ENCODE results near the gene TCTN1.

TCTN1 gene

DNA sequence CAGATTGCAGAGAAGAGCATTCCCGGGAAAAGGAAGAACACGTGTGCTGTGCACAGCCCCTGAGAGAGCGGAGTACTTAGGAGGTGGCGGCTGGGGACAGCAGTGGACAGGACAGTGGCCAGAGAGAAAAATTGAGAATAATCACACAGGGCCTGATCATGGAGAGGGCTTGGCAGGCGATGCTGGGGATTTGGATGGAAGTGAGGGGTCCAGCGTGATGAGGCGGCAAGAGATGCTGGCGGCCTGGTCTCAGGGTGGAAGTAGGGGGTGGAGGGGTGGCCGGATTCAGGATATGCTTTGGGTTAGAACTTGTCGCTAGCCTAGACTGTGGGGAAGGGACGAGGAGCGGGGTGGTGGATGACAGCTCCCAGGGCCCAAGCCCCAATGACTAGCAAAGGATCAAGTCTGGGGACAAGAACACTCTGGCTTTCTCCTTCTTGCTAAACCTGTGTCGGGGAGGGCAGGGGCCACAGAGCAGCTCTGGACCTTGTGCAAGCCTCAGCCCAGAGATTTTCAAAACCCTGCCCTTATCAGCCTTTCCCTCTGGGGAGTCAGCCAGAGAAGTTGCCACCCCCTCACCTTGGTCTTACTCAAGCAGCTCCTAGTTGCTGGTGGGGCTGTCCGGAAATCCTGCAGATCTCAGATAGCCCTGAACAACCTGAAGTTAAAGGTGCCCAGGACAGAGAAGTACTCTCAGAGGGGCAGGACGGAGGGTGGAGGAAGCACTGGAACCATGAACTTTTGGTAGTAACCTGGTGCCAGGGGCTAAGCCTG, 73.7 kb downstream of the TCTN1 start:
- Histone ChIP-seq H3K27ac (peak overlapping the region; percentile 95), H3K4me1 (ENCODE audit: control insufficient read depth in 1 of 2, insufficient read depth in 1 of 2, low read depth in 1 of 2, low read length in 1 of 2) (peaks cover 60 to 70% of the 10 kb centered on the region in 2 experiments), H3K27me3 (peaks cover 37% of the 10 kb centered on the region), H3K9me3 (no peaks in the 10 kb centered on the region), H3K36me3 (peaks cover 7% of the 10 kb centered on the region), H3K4me3 (ENCODE audit: low read depth in 1 of 2, low read length in 1 of 2) (peak overlapping the region; percentile 88 to 89)
- TF ChIP-seq, protein P1, sequence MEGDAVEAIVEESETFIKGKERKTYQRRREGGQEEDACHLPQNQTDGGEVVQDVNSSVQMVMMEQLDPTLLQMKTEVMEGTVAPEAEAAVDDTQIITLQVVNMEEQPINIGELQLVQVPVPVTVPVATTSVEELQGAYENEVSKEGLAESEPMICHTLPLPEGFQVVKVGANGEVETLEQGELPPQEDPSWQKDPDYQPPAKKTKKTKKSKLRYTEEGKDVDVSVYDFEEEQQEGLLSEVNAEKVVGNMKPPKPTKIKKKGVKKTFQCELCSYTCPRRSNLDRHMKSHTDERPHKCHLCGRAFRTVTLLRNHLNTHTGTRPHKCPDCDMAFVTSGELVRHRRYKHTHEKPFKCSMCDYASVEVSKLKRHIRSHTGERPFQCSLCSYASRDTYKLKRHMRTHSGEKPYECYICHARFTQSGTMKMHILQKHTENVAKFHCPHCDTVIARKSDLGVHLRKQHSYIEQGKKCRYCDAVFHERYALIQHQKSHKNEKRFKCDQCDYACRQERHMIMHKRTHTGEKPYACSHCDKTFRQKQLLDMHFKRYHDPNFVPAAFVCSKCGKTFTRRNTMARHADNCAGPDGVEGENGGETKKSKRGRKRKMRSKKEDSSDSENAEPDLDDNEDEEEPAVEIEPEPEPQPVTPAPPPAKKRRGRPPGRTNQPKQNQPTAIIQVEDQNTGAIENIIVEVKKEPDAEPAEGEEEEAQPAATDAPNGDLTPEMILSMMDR (IDR thresholded peaks at IDR 0.05), result no peak

DNA sequence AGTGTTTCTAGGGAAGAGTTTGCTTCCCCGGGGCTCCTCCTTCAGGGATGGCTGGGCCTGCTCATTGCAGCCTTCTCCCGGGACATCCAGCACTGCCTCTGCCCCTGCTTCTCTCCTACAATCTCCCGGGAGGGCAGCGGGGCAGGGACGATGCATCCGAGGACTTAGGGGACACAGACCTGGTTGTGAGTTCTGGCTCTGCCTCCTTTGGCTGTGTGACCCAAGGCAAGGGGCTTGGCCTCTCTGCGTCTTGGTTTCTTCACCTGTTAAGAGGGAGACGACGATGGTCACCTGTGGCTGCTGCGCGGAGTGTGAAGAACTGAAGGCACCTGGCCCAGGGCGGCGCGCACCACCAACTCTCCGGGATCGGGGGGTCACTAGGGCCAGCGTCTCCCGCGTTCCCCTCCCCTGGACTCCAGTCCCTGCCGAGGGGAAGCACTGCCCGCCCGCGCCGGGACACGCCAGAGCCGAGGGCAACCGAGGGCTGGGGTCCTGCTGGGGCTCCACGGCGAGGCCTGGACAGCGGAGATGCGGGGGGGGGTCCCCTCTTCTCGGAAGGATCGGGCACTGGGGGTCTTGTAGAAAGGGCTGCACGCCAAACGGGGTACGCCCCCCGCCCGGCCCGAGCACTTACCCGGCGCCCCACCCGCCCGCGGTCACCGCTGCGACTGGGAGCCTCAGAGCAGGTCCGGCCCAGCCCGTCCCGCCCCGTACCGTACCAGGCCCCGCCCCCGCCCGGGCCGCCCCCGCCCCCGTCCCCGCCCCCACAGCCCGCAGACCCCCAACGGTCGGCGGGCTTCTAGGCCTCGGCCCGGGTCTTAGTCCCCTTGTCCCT, 74.7 kb downstream of the TCTN1 start, which contains the start of gene HVCN1:
HVCN1 (minus strand) TSS at position 670 of the 835 bp plus-strand sequence. CDS start 5,870 bp downstream, outside the sequence.
- H3K36me3 ChIP-seq, result no peaks in the 10 kb centered on the region
- no peaks in the 10 kb centered on the region for H3K9me3 ChIP-seq
- peaks cover 33% of the 10 kb centered on the region for H3K27me3 ChIP-seq
- peak within 1 kb of the TSS; percentile 95 for H3K27ac ChIP-seq
- TF ChIP-seq, protein P1 (IDR thresholded peaks at IDR 0.05), result peak; percentile 20
- peak within 1 kb of the TSS; percentile 88 to 89 for H3K4me3 ChIP-seq (ENCODE audit: low read depth in 1 of 2, low read length in 1 of 2)
- peaks cover 71 to 81% of the 10 kb centered on the region in 2 experiments for H3K4me1 ChIP-seq (ENCODE audit: control insufficient read depth in 1 of 2, insufficient read depth in 1 of 2, low read depth in 1 of 2, low read length in 1 of 2)

DNA sequence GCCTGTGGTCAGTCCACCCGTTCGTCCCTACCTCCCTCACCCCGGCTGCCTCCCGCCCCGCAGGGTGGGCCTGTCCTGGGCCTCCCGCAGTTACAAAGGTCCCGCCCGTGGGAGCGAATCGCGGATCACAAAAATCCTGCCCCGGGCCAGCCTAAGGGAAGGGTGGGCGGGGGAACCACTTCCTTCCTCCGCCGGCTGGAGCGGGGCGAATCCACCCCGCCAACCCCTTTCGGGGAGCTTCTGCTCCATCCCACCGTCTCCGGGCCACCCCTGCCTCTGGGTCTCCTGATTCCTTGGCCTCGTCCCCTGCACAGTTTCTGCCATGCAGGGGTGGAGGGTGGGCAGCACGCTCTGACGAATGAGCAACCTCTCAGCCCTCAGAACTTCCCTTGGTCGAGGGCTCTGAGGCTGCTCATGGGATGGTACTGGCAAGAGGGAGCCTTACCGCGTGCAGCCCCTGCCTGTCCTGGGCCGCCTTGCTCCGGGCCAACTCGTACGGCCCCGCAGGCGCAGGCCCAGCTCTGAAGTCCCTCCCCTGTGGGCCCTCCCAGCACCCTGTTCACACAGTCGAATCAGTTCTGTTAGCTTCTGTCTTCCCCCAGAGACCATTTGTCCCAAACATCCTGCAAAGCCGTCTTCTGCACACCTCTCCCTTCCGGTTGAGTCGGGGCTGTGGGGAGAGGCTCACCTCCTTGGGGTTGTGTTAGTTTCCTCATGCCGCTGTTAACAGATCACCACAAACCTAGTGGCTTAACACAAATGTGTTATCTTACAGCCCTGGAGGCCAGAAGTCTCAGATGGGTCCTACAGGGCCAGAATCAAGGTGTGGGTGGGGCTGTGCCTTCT, 75.6 kb downstream of the TCTN1 start:
- H3K27me3 ChIP-seq, result peaks cover 33% of the 10 kb centered on the region
- H3K4me1 ChIP-seq (ENCODE audit: control insufficient read depth in 1 of 2, insufficient read depth in 1 of 2, low read depth in 1 of 2, low read length in 1 of 2), result peaks cover 79 to 90% of the 10 kb centered on the region in 2 experiments
- peak overlapping the region; percentile 88 to 89 for H3K4me3 ChIP-seq (ENCODE audit: low read depth in 1 of 2, low read length in 1 of 2)
- H3K27ac ChIP-seq, result peak overlapping the region; percentile 95
- TF ChIP-seq, protein P1 (IDR thresholded peaks at IDR 0.05), result no peak
- H3K36me3 ChIP-seq, result no peaks in the 10 kb centered on the region
- no peaks in the 10 kb centered on the region for H3K9me3 ChIP-seq

DNA sequence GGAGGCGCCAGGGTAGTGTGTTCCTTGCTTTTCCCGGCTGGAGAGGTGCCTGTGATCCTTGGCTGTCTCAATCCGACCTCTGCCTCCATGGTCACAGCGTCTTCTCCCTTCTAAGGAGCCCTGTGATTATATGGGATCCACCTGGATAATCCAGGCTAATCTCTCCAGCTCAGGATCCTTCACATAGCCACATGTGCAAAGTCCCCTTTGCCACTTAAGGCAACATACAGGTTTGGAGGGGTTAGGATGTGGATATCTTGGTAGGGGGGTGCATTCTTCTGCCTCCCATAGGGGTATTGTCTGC, 76.2 kb downstream of the TCTN1 start:
- H3K9me3 ChIP-seq, result no peaks in the 10 kb centered on the region
- no peaks in the 10 kb centered on the region for H3K36me3 ChIP-seq
- peak overlapping the region in 1 of 2 experiments; percentile 88 for H3K4me3 ChIP-seq (ENCODE audit: low read depth in 1 of 2, low read length in 1 of 2)
- peaks cover 33% of the 10 kb centered on the region for H3K27me3 ChIP-seq
- H3K27ac ChIP-seq, result peak overlapping the region; percentile 95
- H3K4me1 ChIP-seq (ENCODE audit: control insufficient read depth in 1 of 2, insufficient read depth in 1 of 2, low read depth in 1 of 2, low read length in 1 of 2), result peaks cover 85 to 94% of the 10 kb centered on the region in 2 experiments
- TF ChIP-seq, protein P1 (IDR thresholded peaks at IDR 0.05), result no peak

GRCh38 chr12:110693731-110694130, 79.8 kb downstream of the TCTN1 start:
- TF ChIP-seq, protein P1 (IDR thresholded peaks at IDR 0.05), result no peak

More at GRCh38 chr12:110693731-110694130, 79.8 kb downstream of the TCTN1 start:
- H3K27me3 ChIP-seq, result no peaks in the 10 kb centered on the region
- H3K4me1 ChIP-seq (ENCODE audit: control insufficient read depth in 1 of 2, insufficient read depth in 1 of 2, low read depth in 1 of 2, low read length in 1 of 2), result peaks cover 85 to 98% of the 10 kb centered on the region in 2 experiments
- H3K4me3 ChIP-seq (ENCODE audit: low read depth in 1 of 2, low read length in 1 of 2), result peak overlapping the region; percentile 49 to 63
- no peaks in the 10 kb centered on the region for H3K9me3 ChIP-seq
- peak overlapping the region; percentile 95 for H3K27ac ChIP-seq
- H3K36me3 ChIP-seq, result no peaks in the 10 kb centered on the region
